Transverse colon (tissue), 3 donors: ENCODE data around the gene PDSS2.

Experiments used
- EP300 ChIP-seq: sonication (generic); formaldehyde crosslinking; IDR thresholded peaks from one replicate; pipeline ENCODE4 v1.6.1; 2017; ENCODE audit warnings: antibody characterized with exemption, low read depth
- POLR2A ChIP-seq: fragments of 450-650 bp; IDR thresholded peaks from one replicate; pipeline ENCODE4 v1.6.1; 2016; ENCODE audit warnings: antibody characterized with exemption, mild to moderate bottlenecking, moderate library complexity
- POLR2AphosphoS5 ChIP-seq, 3 donors: sonication (generic); formaldehyde crosslinking; IDR thresholded peaks; one replicate each; pipeline ENCODE4 v1.6.1; 2016; ENCODE audit warnings: antibody characterized with exemption in 3 of 3

GRCh38 chr6:107323133-107323785, 136.1 kb downstream of the PDSS2 start:
- TF ChIP-seq POLR2A: no peak
- TF ChIP-seq POLR2AphosphoS5 (IDR thresholded peaks at IDR 0.05): no peak
- no peak for TF ChIP-seq EP300
